ENCODE results near the gene KDM3B. TPM values are rescaled to one million over a fixed set of nuclear protein-coding genes. Genes with fewer than 3 reads are reported as not detected.
"Not testable (repeated sequence)": the region's sequence is repeated elsewhere in the genome, so short reads cannot be mapped to it uniquely, and the experiment has no call there.

Gene KDM3B
- total RNA-seq, 4 donors from 2014 or later, result 64.8 to 89.4 (median 75.6) TPM

DNA sequence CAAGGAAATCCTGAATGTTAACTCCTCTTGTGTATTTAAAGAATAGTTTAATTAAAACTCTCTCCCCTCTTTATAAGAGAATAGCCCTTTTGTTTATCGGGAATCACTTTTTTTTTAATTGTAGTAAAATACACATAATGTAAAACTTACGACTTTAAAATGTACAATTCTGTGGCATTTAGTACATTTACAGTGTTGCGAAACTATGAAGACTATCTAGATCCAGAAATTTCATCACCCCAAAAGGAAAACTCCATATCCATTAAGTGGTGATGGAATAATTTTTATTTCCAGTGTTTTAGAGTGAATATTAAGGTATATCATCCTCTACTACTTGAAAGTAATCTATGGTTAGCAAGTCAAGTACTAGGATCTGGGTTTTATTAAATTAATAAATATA lies 36.8 kb downstream of the KDM3B start:
- intact Hi-C loops (cut with DNase I), result no loop called here
- H3K4me3 ChIP-seq (replicated peaks in 1 of 3), result no peak overlapping the region
- peak overlapping the region in 1 of 3 donors; percentile 15 for H3K27ac ChIP-seq
- H3K4me1 ChIP-seq, result no peaks in the 10 kb centered on the region
- 92 to 95% methylated on average over 3 of the region's 3 CpGs for WGBS, 2 donors
- TF ChIP-seq POLR2A (IDR thresholded peaks at IDR 0.05), result no peak
- TF ChIP-seq, protein P1, sequence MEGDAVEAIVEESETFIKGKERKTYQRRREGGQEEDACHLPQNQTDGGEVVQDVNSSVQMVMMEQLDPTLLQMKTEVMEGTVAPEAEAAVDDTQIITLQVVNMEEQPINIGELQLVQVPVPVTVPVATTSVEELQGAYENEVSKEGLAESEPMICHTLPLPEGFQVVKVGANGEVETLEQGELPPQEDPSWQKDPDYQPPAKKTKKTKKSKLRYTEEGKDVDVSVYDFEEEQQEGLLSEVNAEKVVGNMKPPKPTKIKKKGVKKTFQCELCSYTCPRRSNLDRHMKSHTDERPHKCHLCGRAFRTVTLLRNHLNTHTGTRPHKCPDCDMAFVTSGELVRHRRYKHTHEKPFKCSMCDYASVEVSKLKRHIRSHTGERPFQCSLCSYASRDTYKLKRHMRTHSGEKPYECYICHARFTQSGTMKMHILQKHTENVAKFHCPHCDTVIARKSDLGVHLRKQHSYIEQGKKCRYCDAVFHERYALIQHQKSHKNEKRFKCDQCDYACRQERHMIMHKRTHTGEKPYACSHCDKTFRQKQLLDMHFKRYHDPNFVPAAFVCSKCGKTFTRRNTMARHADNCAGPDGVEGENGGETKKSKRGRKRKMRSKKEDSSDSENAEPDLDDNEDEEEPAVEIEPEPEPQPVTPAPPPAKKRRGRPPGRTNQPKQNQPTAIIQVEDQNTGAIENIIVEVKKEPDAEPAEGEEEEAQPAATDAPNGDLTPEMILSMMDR (IDR thresholded peaks at IDR 0.05), result no peak
- H3K27me3 ChIP-seq, result no peaks in the 10 kb centered on the region
- H3K9me3 ChIP-seq, result no peaks in the 10 kb centered on the region
- no peak for DNase-seq
- peaks cover 28 to 53% of the 10 kb centered on the region in 2 donors for H3K36me3 ChIP-seq

GRCh38 chr5:138389911-138390310 lies 37.4 kb downstream of the KDM3B start:
- DNase-seq; H3K27me3 ChIP-seq; H3K27ac ChIP-seq; H3K9me3 ChIP-seq; intact Hi-C loops (cut with DNase I); H3K4me1 ChIP-seq; H3K4me3 ChIP-seq (replicated peaks in 1 of 3): not testable (repeated sequence)
- H3K36me3 ChIP-seq, result peaks cover 28 to 53% of the 10 kb centered on the region in 2 donors
- WGBS, 2 donors, result 96 to 98% methylated on average over 10 of the region's 10 CpGs

- Histone ChIP-seq H3K4me3 (replicated peaks in 1 of 3) (no peak overlapping the region), H3K4me1 (no peaks in the 10 kb centered on the region), H3K27me3 (no peaks in the 10 kb centered on the region), H3K36me3 (peaks cover 19 to 51% of the 10 kb centered on the region in 2 donors), H3K27ac (no peak overlapping the region), H3K9me3 (no peaks in the 10 kb centered on the region)
- no peak for DNase-seq
- no peak for TF ChIP-seq POLR2A (IDR thresholded peaks at IDR 0.05)
- TF ChIP-seq, protein P1 (IDR thresholded peaks at IDR 0.05), result no peak
- WGBS, 2 donors, result 87 to 91% methylated on average over 4 to 7 of the region's 9 CpGs
- intact Hi-C loops (cut with DNase I), result no loop called here
These were observed 39.4 kb downstream of the KDM3B start for GRCh38 chr5:138391859-138392386.

- Histone ChIP-seq H3K27ac (no peak overlapping the region), H3K4me3 (replicated peaks in 1 of 3) (no peak overlapping the region), H3K36me3 (peaks cover 54 to 58% of the 10 kb centered on the region in 2 donors), H3K27me3 (no peaks in the 10 kb centered on the region), H3K9me3 (no peaks in the 10 kb centered on the region), H3K4me1 (no peaks in the 10 kb centered on the region)
- no peak for DNase-seq
- intact Hi-C loops (cut with DNase I), result no loop called here
- TF ChIP-seq, protein P1 (IDR thresholded peaks at IDR 0.05), result no peak
- TF ChIP-seq POLR2A (IDR thresholded peaks at IDR 0.05), result no peak
These were observed 50.2 kb downstream of the KDM3B start for GRCh38 chr5:138402640-138403039.

- WGBS, 2 donors, result 84 to 88% methylated on average over 5 of the region's 5 CpGs
These were observed 55.5 kb downstream of the KDM3B start for GRCh38 chr5:138408023-138408422.

More at GRCh38 chr5:138408023-138408422, 55.5 kb downstream of the KDM3B start:
- DNase-seq, result no peak
- intact Hi-C loops (cut with DNase I), result no loop called here
- Histone ChIP-seq H3K27me3 (no peaks in the 10 kb centered on the region), H3K9me3 (no peaks in the 10 kb centered on the region), H3K27ac (no peak overlapping the region), H3K36me3 (peaks cover 12 to 17% of the 10 kb centered on the region in 2 donors), H3K4me3 (replicated peaks in 1 of 3) (no peak overlapping the region), H3K4me1 (no peaks in the 10 kb centered on the region)
- TF ChIP-seq POLR2A (IDR thresholded peaks at IDR 0.05), result no peak
- TF ChIP-seq, protein P1 (IDR thresholded peaks at IDR 0.05), result no peak

Data from thyroid gland (tissue), 4 donors.